ENCODE measurements around the gene RASL10B.

GRCh38 chr17:35740997-35741931 lies 9.8 kb downstream of the RASL10B start:
- no peak for TF ChIP-seq CTCF (IDR thresholded peaks at IDR 0.05)
- TF ChIP-seq POLR2A (IDR thresholded peaks at IDR 0.05), result no peak
